Mucosa of descending colon (tissue), 3 donors: ENCODE results near the gene CHCHD5. TPM values are rescaled to one million over a fixed set of nuclear protein-coding genes. Genes with fewer than 3 reads are reported as not detected.

Source experiments
- ATAC-seq: fragments of 200-7000 bp; cut with Tn5 transposase; one replicate; pipeline ENCODE4 v1.9.1; 2020; ENCODE audit warnings: mild to moderate bottlenecking, moderate library complexity
- DNase-seq, 3 donors: peaks; one replicate each; pipeline ENCODE4 v3.0.0-alpha.2; 2020
- H3K36me3 ChIP-seq: fragments of 200-600 bp; one replicate; pipeline ENCODE4 v1.8.0; 2021; ENCODE audit warnings: low read depth, mild to moderate bottlenecking
- H3K4me1 ChIP-seq: fragments of 200-600 bp; one replicate; pipeline ENCODE4 v1.8.0; 2021; ENCODE audit warnings: low read depth, mild to moderate bottlenecking
- H3K4me3 ChIP-seq: fragments of 200-600 bp; one replicate; pipeline ENCODE4 v1.8.0; 2021; ENCODE audit warnings: mild to moderate bottlenecking
- H3K9me3 ChIP-seq: fragments of 200-600 bp; one replicate; pipeline ENCODE4 v1.8.0; 2021; ENCODE audit warnings: mild to moderate bottlenecking
- intact Hi-C, 2 donors: fragments of 100-400 bp; cut with DNase I in 1 of 2; cut with micrococcal nuclease in 1 of 2; formaldehyde crosslinking; loops; one replicate each; pipeline versions ENCODE4 v1.11.0 to v1.11.1; 2022; cut with DNase I, micrococcal nuclease
- total RNA-seq, 3 donors: library from RNA; stranded (reverse); fragmentation: NEBNext Ultra II Directional in 2 of 3; extraction: Animal tissue kit (Norgen Biotek cat#: 25700) in 2 of 3; gene quantifications; one replicate each; pipeline versions ENCODE4 v1.2.1 to v1.2.4, GENCODE V29; 2021 to 2023
- TF ChIP-seq, protein P1 (sequence below): fragments of 200-600 bp; IDR thresholded peaks from one replicate; pipeline ENCODE4 v1.8.0; 2022; ENCODE audit warnings: antibody characterized with exemption, mild to moderate bottlenecking
- donor health status: DM: no; HTN: no; CAD: no; lungs with moderate emphysema.
- donor health status: DM: no; HTN: no; CAD: no.
- donor health status: DM: no; HTN: yes; CAD: no.

CHCHD5 gene
- total RNA-seq, 3 donors from 2014 or later = 20.9 to 28.8 (median 26.1) TPM

DNA sequence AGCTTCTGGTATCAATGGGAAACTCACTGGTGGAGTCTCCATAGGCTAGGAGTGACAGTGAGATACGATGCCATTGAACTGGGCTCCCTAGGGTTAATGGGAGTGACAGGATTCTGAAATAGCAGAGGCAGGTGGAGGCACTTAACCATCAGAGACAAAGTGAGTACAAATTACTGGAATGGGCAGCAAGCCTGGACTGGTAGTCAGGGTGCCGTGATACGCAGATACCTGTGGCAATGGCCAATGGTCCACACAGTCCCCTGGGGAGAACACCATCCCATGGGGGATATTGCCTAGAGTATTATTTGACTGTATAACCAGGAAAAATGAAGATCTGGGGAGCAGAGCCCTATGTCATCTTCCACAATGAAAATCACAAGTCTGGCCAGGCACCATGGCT, 17.3 kb downstream of the CHCHD5 start:
- intact Hi-C loops = no loop called here
- DNase-seq = no peak
- H3K4me1 ChIP-seq = peaks cover 7% of the 10 kb centered on the region
- H3K9me3 ChIP-seq = no peaks in the 10 kb centered on the region
- no peak for ATAC-seq
- TF ChIP-seq, protein P1, sequence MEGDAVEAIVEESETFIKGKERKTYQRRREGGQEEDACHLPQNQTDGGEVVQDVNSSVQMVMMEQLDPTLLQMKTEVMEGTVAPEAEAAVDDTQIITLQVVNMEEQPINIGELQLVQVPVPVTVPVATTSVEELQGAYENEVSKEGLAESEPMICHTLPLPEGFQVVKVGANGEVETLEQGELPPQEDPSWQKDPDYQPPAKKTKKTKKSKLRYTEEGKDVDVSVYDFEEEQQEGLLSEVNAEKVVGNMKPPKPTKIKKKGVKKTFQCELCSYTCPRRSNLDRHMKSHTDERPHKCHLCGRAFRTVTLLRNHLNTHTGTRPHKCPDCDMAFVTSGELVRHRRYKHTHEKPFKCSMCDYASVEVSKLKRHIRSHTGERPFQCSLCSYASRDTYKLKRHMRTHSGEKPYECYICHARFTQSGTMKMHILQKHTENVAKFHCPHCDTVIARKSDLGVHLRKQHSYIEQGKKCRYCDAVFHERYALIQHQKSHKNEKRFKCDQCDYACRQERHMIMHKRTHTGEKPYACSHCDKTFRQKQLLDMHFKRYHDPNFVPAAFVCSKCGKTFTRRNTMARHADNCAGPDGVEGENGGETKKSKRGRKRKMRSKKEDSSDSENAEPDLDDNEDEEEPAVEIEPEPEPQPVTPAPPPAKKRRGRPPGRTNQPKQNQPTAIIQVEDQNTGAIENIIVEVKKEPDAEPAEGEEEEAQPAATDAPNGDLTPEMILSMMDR = no peak
- no peak overlapping the region for H3K4me3 ChIP-seq
- no peaks in the 10 kb centered on the region for H3K36me3 ChIP-seq

DNA sequence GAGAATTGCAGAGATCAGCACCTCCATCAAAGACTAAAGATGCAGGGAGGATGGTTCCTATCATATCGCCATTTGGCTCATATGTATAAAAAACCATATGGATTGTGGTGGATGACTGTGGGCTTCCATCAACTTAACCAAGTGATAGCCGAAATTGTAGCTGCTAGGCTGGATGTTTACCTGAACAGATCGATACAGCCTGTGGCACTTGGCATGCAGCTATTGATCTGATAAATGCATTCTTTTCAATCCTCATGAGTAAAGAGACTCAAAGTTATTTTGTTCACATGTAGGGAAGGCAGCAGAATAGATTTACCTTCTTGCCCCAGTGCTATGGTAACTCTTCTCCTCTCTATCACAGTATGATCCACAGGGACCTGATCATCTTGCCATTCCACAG, 18.5 kb downstream of the CHCHD5 start:
- intact Hi-C loops = no loop called here
- Histone ChIP-seq H3K36me3 (no peaks in the 10 kb centered on the region), H3K9me3 (no peaks in the 10 kb centered on the region), H3K4me3 (no peak overlapping the region), H3K4me1 (peaks cover 7% of the 10 kb centered on the region)
- DNase-seq = no peak
- no peak for ATAC-seq
- TF ChIP-seq, protein P1 = no peak

DNA sequence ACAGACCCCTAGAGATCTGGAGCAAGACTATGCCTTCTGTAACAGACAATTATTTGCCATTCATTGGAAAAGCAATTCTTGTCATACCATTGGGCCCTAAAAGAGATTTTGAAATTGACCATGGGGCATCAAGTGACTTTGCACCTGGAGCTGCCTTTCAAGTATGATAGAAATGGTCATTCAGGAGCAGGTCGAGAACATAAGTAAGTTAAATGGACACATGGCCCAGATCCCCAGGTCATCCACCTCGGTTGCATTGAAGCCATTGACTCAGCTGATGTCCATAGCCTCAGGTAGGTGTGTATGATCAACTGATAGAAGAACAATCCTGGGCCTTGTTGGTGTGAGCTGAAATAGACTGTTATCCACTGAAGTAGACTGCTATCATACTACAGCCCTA, 19.3 kb downstream of the CHCHD5 start:
- no peak for DNase-seq
- Histone ChIP-seq H3K4me1 (peaks cover 7% of the 10 kb centered on the region), H3K4me3 (no peak overlapping the region), H3K9me3 (no peaks in the 10 kb centered on the region), H3K36me3 (no peaks in the 10 kb centered on the region)
- intact Hi-C loops = no loop called here
- TF ChIP-seq, protein P1 = no peak
- no peak for ATAC-seq

DNA sequence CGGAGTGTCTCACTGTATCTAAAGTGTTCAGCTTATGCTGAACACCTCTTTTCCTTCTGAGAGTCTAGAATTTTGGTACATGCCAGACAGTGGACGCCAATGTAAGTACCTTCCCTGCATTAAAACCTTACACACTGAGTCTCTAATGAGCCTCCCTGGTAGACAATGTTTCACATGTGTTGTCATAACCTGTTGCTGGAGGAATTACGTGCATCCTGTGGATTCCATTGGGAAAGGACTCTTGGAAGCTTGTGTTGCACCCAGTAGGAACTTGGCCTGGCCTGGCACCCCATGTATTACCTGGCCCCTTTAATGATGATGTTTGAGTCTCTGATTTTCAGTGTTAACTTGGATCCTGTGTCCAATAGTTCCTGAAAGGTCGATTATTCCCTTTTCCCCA, 20.5 kb downstream of the CHCHD5 start:
- TF ChIP-seq, protein P1 = no peak
- Histone ChIP-seq H3K4me3 (no peak overlapping the region), H3K9me3 (no peaks in the 10 kb centered on the region), H3K36me3 (no peaks in the 10 kb centered on the region), H3K4me1 (peaks cover 4% of the 10 kb centered on the region)
- ATAC-seq = no peak
- no peak for DNase-seq
- intact Hi-C loops = no loop called here

DNA sequence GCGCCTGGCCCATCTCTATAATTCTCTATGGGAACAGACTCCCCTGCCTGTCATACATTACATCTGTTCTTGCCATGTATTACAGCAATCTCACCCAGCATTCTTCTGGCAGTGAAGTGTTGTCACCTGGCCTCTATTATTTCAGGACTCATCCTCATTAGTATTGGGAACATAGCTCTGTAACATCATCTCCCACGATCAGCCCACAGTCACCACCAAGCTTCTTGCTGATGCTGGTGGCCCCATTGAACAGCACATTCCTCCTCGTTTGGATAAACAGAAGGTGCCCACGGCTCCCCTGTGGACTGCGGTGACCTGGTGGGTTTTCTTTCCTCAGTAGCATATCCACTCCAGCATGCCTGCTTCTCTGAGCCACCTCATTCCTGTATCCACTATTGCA, 21.5 kb downstream of the CHCHD5 start:
- no peak for DNase-seq
- Histone ChIP-seq H3K36me3 (no peaks in the 10 kb centered on the region), H3K9me3 (no peaks in the 10 kb centered on the region), H3K4me1 (no peaks in the 10 kb centered on the region), H3K4me3 (no peak overlapping the region)
- intact Hi-C loops = no loop called here
- TF ChIP-seq, protein P1 = no peak
- no peak for ATAC-seq

DNA sequence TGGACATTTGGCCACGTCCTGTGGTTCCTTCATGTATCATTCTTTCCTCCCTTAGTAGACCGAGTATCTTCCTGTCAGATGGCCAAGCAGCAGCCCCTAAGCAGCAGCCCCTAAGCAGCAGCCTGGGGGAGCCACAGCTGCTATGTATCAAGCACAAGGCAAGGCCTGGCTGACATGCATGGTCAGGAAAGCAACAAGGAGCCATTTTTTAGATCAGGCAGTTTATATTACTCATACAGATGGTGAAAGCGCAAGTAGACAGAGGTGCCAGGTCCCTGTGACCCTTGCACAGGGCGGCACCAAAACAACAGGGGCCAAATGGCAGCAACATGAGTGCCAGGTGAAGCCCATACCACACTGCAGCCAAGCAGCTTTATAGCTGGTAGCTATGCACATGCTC, 22.1 kb downstream of the CHCHD5 start:
- no peaks in the 10 kb centered on the region for H3K4me1 ChIP-seq
- no peak overlapping the region for H3K4me3 ChIP-seq
- TF ChIP-seq, protein P1 = no peak
- DNase-seq = peak; percentile 69 to 77 (median 76)
- H3K9me3 ChIP-seq = no peaks in the 10 kb centered on the region
- no peaks in the 10 kb centered on the region for H3K36me3 ChIP-seq
- intact Hi-C loops = no loop called here
- peak; percentile 100 for ATAC-seq
